M059J (cell line): ENCODE measurements around the gene EXOC5. TPM values are rescaled to one million over a fixed set of nuclear protein-coding genes. Genes with fewer than 3 reads are reported as not detected.
"Not testable (repeated sequence)": the region's sequence is repeated elsewhere in the genome, so short reads cannot be mapped to it uniquely, and the experiment has no call there.

Source experiments
- DNase-seq: peaks from one replicate; pipeline ENCODE4 v3.0.0-alpha.2; 2012; ENCODE audit warnings: low read depth
- total RNA-seq: library from RNA; depleted of rRNA; stranded (reverse); fragments of >200 nt; shearing (Covaris generic); gene quantifications from 2 replicates; pipeline ENCODE4 v1.2.3, GENCODE V29; 2014

EXOC5 gene
- total RNA-seq, 1 experiment from 2014 or later, result 49.1 TPM

DNA sequence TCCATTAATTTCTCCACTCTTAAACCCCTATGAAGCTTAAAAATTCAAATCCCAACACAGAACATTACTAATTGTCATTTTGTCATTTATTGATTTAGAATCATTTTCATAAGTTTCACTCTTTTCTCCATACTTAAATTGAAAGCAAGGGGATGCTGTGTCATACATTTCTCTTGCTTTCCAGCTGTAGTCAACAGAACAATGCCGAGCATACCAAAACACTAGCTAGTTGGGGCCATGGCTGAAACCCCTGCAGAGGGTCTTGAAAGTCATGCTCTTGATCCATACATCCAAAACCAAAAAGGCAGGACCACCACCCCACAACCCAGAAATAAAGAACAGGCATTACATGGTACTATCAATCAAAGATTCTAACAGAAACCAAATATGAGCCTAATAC is 9.0 kb downstream of the EXOC5 start:
- no peak for DNase-seq

DNA sequence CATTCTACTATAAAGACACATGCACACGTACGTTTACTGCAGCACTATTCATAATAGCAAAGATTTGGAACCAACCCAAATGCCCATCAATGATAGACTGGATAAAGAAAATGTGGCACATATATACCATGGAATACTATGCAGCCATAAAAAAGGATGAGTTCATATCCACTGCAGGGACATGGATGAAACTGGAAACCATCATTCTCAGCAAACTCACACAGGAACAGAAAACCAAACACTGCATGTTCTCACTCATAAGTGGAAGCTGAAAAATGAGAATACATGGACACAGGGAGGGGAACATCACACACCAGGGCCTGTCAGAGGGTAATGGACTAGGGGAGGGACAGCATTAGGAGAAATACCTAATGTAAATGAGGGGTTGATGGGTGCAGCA is 10.5 kb downstream of the EXOC5 start:
- DNase-seq, result not testable (repeated sequence)

DNA sequence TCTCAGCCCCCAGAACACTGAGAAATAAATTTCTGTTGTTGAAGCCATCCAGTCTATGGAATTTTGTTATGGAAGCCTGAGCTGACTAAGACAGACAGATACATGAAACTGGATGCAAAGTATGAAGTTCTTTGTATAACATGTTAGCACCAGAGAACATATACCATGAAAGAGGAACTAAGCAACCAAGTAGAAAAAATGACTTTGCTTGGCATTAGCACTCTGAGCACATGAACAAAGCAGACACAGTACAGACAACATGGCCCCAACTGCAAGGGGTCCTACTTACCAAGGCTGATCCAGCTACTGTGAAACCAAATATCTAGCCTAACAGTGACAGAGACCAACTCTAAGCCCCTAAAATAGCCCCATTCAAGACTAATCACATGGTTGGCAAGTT is 13.8 kb downstream of the EXOC5 start:
- no peak for DNase-seq

DNA sequence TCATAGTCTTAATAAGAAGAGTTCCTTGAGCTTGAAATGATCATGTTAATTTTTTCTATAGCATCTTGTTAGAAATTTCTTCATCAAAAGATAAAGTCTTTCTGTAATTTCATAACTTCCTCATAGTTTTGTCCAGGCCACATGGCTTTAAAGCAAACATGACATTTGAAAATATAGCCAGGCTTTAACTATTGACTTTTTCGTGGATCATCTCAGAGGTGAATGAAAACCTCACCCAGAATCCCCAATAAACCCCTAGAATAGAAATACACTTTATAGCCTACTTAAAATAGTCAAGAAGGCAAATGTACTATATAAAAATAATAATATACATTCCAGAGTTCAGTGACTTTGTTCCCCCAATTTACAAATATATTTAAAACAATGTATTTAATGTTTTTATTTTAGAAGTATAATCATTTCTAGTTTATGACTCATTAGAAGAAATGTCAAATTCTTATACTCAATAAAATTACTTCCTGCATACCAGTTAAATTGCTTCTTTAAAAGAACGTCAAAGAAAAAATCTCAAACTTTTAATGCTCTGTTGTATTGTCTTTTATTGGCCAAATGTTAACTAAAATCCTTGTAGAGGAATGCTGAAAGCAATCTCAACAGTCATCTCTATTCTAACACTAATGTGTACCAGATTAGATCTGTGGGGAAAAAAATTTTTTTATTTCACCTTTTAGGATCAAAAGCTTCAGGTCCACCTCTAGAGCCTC is 21.6 kb downstream of the EXOC5 start:
- DNase-seq, result no peak

DNA sequence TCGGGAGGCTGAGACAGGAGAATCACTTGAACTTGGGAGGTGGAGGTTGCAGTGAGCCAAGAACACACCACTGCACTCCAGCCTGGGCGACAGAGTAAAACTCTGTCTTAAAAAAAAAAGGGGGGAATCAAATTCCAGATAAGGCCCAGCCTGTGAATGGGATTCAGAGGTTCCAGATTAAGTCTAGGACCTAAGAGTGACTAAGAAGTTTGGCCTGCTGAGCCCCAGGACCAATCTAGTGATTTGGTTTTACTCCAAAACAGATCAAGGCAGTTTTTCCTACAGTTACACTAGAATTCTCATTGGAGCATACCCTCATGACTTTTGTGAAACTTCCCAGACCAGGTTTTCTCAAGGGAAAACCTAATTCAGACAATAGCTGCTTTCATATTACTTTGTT is 22.8 kb downstream of the EXOC5 start:
- peak; percentile 16 for DNase-seq

DNA sequence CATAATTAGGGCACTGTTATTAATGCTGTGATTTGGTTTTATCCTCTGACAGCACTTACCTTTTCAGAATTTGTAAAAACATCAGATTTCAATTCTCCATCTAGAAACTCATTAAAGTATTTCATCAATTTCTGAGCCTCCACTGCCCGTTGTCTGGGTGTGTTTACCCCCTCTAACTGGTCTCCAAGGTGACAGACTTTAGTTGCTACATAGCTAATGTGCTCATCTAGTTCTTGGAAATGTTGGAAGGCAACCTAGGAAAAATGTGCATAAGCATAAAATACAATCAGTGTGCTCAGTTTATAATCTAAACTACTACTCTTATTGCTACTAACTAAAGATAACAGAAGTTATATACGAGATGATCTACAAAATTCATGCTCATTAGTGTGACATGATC is 24.6 kb downstream of the EXOC5 start:
- DNase-seq, result peak; percentile 9

DNA sequence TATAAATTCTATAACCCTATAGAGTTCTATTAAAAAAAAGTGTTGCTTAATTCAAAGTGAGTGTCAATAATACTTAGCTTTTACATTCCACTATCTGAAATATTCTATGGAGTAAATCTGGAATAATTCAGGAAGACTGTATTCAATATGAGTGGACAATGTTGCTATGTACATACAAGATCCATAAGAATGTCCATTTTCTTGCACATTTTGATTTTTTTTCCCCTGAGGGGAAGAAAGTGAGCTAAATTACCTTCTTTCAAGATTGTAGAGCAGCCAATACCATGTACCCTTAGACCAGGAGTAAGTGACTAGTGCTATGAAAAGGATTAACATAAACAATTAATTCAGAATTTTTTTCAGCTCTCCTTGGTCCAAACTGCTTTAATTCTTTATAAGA is 25.4 kb downstream of the EXOC5 start:
- no peak for DNase-seq

DNA sequence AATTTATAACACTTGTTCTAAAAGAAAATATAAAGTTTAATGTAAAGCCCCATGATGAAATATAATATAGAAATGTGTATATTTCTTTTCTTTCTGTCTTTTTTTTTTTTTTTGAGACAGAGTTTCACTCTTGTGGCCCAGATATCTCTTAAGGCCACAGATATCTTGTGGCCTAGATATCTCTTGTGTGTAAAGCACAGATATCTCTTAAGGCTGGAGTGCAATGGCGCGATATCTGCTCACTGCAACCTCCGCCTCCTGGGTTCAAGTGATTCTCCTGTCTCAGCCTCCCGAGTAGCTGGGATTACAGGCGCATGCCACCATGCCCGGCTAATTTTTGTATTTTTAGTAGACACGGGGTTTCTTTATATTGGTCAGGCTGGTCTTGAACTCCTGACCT is 28.6 kb downstream of the EXOC5 start:
- DNase-seq, result not testable (repeated sequence)

DNA sequence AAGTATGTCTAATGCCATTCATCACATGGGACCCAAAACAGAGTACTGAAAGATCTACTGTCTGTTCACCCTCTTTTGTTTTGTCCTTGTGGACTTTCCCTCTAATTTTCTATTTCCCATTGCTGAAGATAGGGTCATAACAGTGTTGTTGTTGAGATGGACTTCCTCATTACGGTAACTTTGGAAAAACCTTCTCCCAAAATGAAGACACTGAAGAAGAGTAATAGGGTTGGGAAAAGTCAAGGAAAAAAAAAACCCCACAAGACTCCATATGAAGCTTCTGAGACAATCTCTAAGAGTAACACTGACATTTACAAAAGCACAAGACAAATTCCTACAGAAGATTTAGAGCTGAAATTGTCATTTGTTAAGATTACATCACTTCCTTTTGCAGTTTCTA is 36.7 kb downstream of the EXOC5 start:
- no peak for DNase-seq

DNA sequence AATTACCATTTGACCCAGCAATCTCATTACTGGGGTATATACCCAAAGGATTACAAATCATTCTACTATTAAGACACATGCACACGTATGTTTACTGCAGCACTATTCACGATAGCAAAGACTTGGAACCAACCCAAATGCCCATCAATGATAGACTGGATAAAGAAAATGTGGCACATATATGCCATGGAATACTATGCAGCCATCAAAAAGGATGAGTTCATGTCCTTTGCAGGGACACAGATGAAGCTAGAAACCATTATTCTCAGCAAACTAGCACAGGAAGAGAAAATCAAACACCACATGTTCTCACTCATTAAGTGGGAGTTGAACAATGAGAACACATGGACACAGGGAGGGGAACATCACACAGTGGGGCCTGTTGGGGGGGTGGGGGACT is 40.4 kb downstream of the EXOC5 start:
- DNase-seq, result not testable (repeated sequence)

DNA sequence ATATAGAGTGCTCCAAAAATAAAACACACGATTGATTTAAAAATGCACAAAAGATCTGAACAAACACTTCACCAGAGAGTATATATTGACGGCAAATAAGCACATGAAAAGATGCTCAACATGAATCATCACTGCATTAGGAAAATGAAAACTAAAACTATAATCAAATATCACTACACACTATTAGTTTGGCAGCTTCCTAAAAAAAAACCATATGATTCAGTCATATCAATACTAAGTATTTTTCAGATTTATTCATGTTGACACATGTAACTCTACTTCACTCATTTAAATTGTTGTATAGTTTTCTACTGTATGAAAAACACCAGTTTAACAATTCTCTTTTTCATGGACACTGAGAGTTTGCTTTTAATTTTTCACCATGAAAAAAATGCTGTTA is 41.6 kb downstream of the EXOC5 start:
- no peak for DNase-seq

DNA sequence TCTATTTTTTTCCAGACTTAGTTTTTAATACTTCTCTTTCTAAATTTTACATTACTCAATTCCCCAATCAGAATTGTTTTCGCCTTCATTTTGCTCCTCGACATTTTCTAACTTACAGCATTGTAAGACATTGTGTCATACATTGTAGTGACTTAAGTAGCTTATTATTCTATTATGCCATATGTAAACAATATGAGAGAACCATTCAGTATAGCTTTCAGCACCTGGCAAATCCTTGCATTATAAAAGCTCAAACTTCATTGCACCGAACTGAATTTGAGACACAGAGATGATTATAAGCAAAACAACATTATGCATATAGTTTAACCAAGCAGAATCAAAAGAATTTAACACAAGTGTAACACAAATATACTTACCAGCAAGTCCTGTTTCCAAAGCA is 46.8 kb downstream of the EXOC5 start:
- DNase-seq, result no peak

DNA sequence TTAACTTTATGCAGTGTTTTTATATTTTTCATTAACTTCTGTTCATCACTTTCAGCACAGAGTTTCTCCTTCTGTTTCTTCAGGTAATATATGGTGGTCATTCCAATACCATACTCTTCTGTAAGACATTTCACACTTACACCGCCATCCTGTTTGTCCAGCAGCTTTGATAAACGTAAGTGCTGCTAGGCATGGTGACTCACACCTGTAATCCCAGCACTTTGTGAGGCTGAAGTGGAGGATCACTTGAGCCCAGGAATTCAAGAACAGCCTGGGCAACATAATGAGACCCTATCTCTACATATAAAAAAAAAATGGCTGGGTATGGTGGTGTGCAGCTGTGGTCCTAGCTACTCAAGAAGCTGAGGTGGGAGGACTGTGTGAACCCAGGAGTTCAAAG is 55.8 kb downstream of the EXOC5 start:
- DNase-seq, result peak; percentile 39

DNA sequence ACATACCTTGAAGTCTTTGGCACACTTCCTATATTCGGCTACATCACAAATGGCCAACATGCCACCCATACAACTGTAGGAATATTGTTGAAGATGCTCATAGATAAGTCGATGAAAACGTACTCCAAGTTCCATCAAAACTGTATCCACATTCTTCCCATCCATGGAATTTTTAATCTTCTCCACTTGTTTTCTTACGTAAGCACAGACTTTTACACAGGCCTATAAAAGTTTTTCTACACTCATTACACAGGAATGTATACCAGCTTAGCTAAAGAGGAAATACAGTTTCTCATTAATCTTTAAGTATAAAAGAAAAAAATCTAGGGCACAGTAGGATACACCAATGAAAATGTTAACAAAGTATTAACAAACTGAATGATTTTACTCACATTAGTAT is 59.1 kb downstream of the EXOC5 start:
- DNase-seq, result peak; percentile 39

DNA sequence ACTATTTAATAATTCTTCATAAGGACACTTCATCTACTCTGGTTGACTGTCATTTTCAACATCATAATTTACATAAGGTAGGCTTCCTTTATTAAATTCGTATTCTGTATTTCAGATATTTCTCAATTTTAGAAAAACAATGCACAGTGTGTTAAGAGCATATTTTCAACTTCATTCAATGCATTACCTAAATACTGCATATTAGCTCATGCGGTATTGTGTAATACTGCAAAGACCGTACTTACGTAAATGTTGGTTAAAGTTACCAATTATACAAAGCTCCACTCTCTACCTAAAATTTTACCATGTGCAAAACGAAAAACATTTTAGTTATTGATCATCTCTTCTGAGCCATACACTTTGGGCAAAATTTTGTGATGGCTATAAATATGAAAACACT is 62.8 kb downstream of the EXOC5 start:
- no peak for DNase-seq

DNA sequence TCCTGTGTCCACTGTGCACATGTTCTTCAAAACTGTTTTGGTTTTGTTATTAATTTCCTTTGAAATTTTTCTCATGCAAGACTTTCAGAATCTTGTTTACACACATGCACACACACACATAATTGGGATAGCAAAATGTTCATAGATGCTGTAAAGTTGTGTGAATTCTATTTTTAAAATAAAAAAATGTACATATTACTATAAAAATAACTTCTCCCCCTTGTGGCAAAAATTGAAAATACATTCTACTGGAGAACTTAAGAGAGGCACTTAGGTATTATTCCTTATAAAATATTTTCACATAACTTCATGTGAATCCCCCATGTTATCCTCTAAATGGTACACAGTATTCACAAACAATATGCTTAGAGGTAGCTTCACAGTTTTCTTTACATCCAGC is 66.0 kb downstream of the EXOC5 start:
- DNase-seq, result not testable (repeated sequence)

DNA sequence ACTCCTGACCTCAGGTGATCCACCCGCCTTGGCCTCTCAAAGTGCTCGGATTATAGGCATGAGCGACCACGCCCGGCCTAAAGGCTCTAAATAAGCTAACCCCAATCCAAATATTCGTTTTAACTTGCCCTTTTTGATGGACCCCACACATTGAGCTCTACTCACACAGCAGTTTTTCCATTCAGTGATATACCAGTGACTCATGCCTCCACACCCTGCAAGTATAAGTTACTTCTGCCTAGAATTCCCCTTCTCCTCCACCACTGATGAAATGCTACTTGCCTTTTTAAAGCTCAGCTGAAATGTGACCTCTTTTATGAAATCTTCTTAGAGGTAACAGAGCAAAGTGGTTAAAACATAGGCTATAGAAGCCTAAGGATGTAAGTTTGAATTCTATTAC is 68.8 kb downstream of the EXOC5 start:
- DNase-seq, result peak; percentile 17

DNA sequence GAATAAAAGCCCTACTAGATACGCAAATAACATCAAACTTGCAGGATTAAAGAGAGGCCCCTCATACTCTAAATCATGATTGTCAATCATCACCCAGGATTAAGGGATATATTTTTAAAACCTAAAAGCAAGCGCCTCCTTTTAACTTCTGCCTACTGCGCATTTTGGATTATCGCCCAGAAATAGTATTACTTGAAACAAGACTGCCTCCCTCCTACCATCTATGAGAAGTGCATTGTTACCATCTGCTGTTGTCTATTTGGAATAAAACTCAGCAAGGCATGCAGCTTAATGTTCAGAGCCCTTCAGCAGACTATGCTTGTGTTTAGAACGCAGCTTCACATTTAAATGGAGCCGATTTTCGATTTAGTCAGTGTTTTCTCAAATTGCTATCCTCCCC is 79.6 kb downstream of the EXOC5 start:
- peak; percentile 17 for DNase-seq

DNA sequence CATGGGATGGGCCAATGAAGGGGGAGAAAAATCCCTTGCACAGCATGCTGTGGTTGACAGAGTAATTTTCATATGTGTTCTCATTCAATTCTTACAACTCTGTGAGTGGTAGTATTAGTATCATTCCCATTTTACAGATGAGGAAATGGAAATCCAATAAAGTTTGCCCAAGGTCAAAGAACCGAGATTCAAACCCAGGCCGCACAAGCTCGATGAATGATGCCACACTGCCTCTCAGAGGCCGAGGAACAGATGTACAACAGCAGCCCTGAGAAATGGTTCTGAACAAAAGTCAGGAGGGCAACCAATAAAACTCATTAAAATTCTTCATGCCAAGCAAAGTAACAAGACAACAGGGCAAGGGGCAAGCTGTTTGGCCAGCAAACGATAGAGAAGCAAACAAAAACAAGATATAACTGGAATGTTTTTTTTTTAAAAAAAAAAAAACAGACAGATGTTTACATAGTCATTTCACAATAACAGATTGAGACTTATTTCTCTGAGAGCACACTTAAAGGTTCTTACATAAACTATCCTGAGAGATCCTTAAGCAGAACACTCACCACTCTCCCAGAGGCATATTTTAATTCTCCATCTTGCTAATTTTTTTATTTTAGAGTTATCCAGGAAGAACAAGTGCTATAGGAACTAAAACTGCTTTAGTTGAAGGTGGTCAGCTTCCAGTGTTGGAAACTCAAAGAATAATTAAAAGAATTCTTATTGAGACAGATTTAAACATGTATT is 85.8 kb downstream of the EXOC5 start:
- peak; percentile 8 for DNase-seq

DNA sequence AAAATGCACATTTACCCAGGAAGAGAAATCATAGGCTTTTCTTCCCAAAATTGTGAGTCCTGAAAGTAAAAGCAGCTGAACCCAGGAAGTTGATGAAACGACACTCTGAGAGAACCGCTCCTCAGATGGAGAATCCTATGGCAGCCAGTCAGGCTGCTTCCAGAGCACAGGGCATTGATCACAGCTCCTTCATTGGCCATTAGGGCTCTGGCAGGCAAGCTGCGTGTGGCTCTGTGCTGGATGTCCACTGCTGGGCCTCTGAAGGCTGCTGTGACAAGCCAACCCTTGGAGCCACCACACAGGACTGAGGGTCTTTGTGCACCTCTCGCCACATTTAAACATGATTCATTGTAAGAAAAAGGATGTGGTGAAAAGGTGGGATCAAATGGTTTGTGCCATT is 89.4 kb downstream of the EXOC5 start:
- no peak for DNase-seq

DNA sequence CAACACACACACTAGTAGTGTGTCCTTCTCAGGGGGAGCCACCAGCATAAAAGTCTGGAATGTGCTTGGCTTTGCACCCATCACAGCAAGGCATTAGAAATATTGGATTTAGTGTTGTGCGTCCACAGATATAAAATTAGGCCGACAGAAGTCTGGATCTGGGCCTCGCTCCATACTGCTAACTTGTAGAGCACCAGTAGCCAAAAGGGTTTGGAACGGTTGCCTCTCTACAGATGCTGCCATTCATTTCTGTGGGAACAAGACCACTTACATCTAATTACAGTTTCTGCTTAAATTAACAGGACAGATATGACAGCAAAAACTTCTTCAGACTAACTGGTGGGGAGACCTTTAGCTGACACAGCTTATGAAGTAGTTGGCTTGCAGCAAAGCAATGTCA is 94.2 kb downstream of the EXOC5 start:
- no peak for DNase-seq

DNA sequence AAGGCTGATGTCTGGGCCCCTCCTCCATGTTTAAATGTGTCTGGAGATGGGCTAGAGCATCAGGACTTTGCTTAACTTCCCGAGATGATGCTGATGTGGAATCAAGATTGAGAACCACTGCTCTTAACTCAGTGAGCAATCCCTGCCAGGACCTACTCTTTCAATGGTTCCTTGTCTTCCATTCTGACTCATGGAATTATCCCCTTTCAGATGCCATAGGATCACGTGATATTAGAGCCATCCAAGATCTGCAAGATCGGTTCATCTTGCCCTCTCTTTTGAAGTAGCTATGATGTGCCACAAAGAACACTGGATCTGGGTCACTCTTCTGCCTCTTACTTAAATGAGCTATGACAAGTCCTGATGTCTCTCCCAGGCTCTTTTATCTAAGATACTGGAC is 96.8 kb downstream of the EXOC5 start:
- DNase-seq, result no peak

DNA sequence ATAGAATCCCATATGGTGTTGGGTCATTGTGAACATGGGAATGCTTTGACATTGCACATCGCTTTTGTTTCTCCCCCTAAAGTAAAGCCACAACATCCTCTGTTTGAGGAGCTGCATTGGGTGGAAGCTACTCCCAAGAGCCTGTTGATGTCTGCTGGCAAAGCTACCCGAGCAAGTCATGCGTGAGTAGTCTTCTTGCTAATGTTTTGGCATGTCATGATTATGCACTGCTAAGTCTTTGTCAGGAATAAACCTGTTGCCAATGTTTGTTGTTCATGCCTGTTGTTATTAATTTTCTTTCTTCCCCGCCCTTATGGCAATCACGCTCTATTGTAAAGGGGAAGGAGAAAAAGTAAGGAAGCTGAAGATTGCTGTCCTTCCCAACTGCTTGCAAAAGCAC is 97.3 kb downstream of the EXOC5 start:
- DNase-seq, result no peak

DNA sequence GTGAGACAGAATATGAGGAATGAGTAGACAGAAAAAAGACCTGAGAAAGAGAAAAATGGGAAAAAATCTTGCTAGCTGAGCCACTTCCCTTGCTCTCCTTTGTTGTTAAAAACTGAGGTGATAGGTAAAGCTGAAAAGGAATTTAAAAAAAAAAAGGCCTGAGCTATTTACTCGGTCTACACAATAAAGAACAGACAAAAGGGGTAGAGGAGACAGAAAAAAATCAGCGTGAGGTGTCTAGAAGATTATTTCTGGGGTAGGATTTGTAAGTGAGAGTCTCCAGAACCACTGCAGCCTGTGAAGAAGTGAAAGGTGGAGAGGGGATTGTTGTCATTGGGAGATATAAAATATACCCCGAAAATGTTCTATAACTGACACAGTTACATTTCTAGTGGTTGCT is 98.8 kb downstream of the EXOC5 start:
- no peak for DNase-seq
